Measurements from ENCODE around the gene SMCO1. TPM values are rescaled to one million over a fixed set of nuclear protein-coding genes. Genes with fewer than 3 reads are reported as not detected.

SMCO1 gene
- total RNA-seq, 1 donor, result not detected

DNA sequence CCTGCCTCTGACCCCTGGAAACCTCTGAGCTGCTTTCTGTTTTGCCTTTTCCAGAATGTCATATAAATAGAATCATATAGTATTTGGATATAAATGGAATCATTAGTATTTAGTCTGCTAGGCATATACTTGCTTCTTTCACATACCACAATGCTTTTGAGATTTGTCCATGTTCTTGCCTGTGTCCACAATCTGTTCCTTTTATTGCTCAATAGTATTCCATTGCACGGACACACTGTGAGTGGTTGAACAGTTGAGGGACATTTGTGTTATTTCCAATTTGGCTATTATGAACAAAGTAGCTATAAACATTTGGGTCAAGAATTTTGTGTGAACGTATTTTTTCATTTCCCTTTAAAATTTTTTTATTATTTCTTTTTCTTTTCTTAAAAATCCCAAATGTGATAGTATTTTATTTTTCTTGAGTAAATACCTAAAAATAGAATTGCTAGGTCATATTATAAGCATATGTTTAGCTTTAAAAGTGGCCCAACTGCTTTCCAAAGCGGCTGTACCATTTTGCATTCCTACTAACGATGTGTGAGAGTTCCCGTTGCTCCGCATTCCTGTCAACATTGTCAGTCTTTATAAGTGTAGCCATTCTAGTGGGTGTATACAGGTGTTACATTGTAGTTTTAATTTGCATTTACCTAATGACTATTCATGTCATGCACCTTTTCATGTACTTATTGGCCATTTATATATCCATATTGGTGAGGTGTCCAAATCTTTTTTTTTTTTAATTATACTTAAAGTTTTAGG is 26.7 kb upstream of the SMCO1 start:
- DNase-seq (ENCODE audit: low read depth), result no peak
- TF ChIP-seq CTCF (IDR thresholded peaks at IDR 0.05; ENCODE audit: insufficient read depth, low read length), result no peak
- H3K4me3 ChIP-seq (ENCODE audit: low read depth, low read length), result no peak overlapping the region

DNA sequence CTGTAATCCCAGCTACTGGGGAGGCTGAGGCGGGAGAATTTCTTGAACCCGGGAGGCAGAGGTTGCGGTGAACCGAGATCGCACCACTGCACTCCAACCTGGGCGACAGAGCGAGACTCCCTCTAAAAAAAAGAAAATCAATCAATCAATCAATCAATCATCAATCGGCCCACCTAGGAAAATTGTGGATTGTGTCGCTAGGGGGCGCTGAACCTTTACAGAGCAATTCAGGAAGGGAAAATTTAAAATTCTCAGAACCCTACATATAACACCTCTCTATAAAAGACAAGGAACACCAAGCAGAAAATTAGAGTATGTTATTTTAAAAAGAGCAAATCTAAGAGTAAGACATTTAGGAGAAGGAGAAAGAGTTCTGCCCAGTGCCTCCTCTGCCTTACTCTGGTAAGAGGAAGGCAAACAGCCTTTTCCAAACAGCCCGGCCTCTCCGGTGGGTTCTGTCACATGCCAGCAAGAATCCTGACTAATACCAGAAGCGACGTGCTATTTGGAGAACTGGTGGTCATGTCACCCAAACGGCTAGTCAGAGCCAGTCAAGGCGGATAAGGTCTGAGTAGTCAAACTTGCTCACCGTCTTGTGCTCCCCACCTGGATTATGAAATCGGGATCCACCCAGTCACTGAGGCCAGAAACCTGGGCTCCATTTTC is 22.3 kb upstream of the SMCO1 start:
- H3K4me3 ChIP-seq (ENCODE audit: low read depth, low read length), result no peak overlapping the region
- DNase-seq (ENCODE audit: low read depth), result peak; percentile 40
- TF ChIP-seq CTCF (IDR thresholded peaks at IDR 0.05; ENCODE audit: insufficient read depth, low read length), result peak; percentile 66

GRCh38 chr3:196533260-196533681 is 18.1 kb upstream of the SMCO1 start:
- peak; percentile 12 for DNase-seq (ENCODE audit: low read depth)
- TF ChIP-seq CTCF (IDR thresholded peaks at IDR 0.05; ENCODE audit: insufficient read depth, low read length), result no peak

GRCh38 chr3:196531418-196531817 is 16.3 kb upstream of the SMCO1 start:
- no peak for DNase-seq (ENCODE audit: low read depth)
- no peak for TF ChIP-seq CTCF (IDR thresholded peaks at IDR 0.05; ENCODE audit: insufficient read depth, low read length)
- H3K4me3 ChIP-seq (ENCODE audit: low read depth, low read length), result no peak overlapping the region

More at GRCh38 chr3:196533260-196533681, 18.1 kb upstream of the SMCO1 start:
- no peak overlapping the region for H3K4me3 ChIP-seq (ENCODE audit: low read depth, low read length)

DNA sequence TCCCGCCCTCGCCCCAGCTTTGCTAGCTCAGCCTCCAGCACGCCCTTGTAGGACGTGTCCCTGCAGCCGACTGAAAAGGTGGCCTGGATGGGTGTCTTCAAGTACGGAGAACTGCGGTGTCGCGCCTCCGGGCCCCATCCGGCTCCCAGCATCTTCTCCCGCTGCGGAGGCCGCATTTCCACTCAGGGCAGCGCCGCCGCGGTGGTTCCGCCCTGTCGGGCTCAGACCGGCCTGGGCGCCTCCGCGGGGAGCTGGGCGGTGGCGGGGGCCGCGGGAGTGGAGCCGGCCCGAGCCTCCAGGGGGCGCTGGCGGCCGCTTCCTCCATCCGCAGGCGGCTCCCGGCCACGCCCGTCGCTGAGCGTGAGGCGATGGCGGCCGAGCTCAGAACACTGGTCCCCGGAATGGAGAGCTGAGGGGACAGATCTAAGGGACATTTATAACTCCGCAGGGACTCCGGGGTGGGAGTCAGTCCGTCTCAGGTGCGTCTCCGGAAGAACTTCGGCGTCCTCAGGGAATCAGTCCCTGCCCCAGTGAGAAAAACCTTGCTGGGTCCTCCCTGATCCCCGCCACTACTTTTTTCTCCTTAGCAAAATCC is 13.6 kb upstream of the SMCO1 start:
- TF ChIP-seq CTCF (IDR thresholded peaks at IDR 0.05; ENCODE audit: insufficient read depth, low read length), result peak; percentile 48
- peak overlapping the region; percentile 54 for H3K4me3 ChIP-seq (ENCODE audit: low read depth, low read length)
- peak; percentile 51 for DNase-seq (ENCODE audit: low read depth)

DNA sequence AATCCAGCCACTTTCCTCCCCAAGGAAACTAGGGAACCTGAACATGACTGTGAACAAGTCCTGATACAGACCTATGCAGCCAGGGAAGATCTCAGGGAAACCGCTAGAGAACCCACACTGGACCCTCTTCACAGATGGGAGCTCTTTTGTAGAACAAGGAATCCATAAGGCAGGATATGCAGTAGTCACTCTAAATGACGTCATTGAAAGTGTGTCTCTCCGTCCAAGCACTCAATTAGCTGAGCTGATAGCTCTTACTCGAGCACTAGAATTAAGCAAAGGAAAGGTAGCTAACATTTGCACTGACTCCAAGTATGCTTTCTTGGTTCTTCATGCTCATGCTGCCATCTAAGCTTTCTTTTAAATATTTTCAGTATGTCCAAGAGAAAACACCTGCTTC is 10.0 kb upstream of the SMCO1 start:
- TF ChIP-seq CTCF (IDR thresholded peaks at IDR 0.05; ENCODE audit: insufficient read depth, low read length), result no peak
- no peak for DNase-seq (ENCODE audit: low read depth)

More for the DNA sequence above, 10.0 kb upstream of the SMCO1 start:
- no peak overlapping the region for H3K4me3 ChIP-seq (ENCODE audit: low read depth, low read length)
